A172 (cell line): ENCODE data around the gene UBE2Z. TPM values are rescaled to one million over a fixed set of nuclear protein-coding genes. Genes with fewer than 3 reads are reported as not detected.

Source experiments
- DNase-seq: peaks from one replicate; pipeline ENCODE4 v3.0.0-alpha.2; 2015; ENCODE audit warnings: low spot score
- total RNA-seq: library from RNA; depleted of rRNA; stranded (reverse); fragments of >200 nt; shearing (Covaris generic); gene quantifications from 2 replicates; pipeline ENCODE4 v1.2.3, GENCODE V29; 2014; rRNA removed

UBE2Z gene
- total RNA-seq, 1 experiment from 2014 or later = 112 TPM

DNA sequence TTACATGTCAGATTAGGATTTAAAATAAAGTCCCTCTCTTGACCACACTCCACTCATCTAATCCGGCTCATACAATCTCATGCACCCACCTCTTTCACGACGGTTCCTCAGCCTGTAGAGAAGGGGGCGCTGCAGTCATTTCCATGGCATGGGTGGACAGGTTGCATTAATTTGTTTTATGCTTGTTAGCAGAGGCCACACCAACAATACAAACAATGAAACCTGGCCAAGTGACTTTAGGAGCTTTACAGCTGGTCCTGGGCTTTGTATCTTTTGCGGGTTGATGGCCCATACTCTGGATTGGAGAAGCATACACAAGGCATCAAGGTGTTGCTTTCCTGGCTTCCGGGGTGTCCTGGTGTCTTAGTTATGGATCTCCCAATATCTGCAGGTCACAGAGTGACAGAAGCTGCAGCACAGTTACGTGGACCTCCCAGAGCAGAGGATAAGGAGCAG, 46.1 kb downstream of the UBE2Z start:
- DNase-seq = peak; percentile 53

DNA sequence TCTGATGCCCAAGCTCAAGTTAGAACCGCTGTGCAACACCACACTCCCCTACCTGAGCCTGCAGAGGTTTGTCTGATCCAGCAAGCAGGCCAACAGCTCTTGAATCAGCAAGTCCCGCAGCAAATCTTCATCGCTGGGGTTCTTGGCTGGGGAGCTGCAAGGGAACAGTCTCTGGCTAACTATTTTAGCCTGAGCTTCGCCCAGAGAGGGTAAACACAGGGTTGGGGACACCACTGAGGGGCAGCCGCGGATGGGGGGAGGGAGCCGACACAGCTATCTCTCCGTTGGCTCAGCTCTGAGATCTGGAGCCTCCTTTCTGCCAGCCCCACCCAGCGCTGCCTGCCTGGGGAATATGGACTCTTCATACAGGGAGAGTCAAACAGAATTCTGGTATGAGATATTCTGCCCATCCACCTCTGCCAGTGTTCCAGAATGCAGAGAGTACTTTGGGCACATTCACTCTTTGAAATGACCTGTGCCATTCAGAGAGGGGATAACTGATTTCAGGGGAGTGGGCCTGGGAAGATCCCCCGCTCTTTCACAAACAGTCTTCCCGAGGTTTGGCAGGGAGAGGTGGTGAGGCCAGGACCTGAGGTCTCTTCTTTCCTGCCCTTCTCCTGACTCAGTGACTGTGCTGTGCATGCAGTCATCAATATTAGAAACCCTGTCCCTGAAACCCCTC, 52.8 kb downstream of the UBE2Z start:
- DNase-seq = peak; percentile 22

DNA sequence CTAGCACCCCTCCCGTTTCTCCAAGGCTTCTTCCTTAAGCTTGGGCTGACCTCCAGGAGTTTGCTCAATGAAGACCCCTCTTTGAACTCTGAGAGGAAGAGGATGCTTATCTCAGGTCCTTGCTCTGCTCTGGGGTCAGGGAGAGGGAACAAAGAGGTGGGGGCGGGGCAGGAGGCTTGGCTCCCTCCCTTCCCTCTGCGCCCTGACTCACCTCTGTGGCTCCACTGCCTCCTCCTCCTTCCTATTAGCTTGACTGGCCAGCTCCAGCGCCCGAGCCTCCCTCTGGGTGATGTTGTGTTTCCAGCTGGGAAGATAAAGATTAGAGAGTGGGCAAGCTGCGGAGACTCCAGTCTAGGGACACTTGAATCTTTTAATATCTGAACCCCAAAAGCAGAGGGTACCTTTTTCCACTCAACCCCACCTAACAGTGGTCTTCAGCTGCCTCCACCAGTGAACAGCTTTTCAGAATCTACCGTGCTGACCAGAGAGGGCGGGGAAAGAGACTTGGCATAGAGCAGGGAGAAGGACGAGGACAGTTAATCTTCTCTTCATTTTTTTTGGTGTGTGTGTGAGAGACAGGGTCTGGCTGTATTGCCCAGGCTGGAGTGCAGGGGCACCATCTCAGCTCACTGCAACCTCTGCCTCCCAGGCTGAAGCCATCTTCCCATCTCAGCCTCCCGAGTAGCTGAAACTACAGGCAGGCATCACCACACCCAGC, 53.5 kb downstream of the UBE2Z start:
- DNase-seq = peak; percentile 90

DNA sequence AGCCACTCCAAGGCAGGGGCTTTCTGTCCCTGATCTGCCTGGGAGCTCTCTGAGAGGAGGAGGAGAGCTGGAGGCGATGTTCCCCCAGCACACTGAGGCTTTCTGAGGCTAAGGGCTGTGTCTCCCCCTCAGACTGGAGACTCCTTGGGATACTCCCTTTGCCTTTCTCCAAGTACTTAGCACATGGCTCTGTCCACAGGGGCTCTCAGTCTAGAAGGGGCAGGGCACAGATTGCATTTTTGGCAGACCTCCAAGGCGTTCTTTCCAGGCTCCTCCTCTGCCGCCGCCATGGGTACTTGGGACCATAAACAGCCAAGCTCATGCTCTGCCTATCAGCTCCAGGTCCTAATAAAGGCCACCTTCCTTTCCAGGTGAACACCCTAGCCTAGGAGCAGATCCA, 62.0 kb downstream of the UBE2Z start:
- DNase-seq = no peak

DNA sequence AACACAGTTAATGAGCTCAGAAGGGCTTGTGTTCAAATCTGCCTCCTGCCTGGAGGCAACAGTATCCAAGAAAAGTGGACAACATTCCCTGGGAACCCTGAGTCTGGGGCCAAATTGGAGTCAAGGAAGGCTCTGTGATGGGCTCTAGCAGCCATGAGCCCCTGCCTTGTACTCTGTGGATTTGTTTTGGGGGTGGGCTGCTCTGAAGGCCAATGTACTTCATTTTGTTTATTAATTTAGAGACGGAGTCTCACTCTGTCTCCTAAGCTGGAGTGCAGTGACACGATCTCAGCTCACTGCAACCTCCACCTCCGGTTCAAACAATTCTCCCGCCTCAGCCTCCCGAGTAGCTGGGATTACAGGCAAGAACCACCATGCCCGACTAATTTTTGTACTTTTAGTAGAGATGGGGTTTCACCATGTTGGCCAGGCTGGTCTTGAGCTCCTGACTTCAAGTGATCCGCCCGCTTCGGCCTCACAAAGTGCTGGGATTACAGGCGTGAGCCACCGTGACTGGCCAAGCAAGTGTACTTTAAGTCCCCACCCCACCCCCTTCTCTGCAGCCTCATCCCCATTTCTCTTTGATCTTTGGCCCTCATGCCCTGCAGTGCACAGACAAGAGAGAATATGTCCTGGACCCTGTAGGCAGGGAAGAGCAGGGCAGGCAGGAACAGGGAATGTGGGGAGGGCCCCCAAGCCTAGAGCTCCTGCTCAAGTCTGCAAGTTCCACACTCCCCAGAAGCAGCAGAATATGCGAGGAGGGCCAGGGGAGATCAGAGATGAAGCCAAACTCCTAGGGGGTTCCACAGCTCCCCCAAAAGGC, 62.9 kb downstream of the UBE2Z start:
- DNase-seq = no peak

DNA sequence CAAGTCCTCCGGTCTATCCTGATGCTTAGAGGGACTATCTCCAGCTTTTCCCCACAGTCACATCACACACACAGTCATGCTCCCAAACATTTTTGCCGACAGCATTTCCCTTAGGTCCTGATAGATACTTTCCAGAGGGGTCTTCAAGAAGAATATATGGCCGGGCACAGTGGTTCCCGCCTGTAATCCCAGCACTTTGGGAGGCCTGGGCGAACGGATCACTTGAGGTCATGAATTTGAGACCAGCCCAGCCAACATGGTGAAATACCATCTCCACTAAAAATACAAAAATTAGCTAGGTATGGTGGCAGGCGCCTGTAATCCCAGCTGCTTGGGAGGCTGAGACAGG, 64.5 kb downstream of the UBE2Z start:
- DNase-seq = no peak

DNA sequence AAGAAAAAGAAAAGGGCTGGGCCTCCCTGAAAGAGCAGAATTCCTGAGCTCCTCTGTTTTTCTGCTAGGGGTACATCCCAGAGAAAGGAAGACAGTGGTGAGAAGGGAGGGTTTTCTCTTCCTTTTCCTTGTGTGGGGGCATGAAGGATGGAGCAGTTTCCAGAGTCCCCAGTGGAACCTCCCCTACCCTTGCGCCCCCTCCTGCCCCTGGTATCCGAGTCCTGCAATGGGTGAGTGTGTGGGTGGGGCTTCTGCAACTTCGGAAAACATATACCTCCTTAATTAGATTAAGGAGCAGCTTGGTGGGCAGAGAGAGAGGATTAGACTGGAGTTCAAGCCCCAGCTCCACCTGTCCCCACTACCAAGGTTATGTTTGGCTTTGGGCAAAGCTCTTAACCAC, 65.6 kb downstream of the UBE2Z start:
- no peak for DNase-seq

Other genes with a start within 250 kb of the UBE2Z start
- gene PRAC1, start 185.9 kb upstream of the UBE2Z start, total RNA-seq = not detected in 2 replicates
- gene PRAC2, start 185.2 kb upstream of the UBE2Z start, total RNA-seq = not detected in 2 replicates
- 1.2 and 2.2 TPM in 2 replicates for gene HOXB13, start 179.7 kb upstream of the UBE2Z start, total RNA-seq
- gene TTLL6, start 91.2 kb upstream of the UBE2Z start, total RNA-seq = 0.02 TPM in 1 of 2 replicates, not detected in the other
- gene CALCOCO2, start 77.4 kb upstream of the UBE2Z start, total RNA-seq = 50.3 and 78.4 TPM in 2 replicates
- 154 and 231 TPM in 2 replicates for gene ATP5MC1, start 15.6 kb upstream of the UBE2Z start, total RNA-seq
- 157 and 175 TPM in 2 replicates for gene SNF8, start 36.4 kb downstream of the UBE2Z start, total RNA-seq
- not detected in 2 replicates for gene GIP, start 60.2 kb downstream of the UBE2Z start, total RNA-seq
- 14.8 and 16.0 TPM in 2 replicates for gene IGF2BP1, start 89.0 kb downstream of the UBE2Z start, total RNA-seq
- gene B4GALNT2, start 224.4 kb downstream of the UBE2Z start, total RNA-seq = not detected in 2 replicates